Measurements from ENCODE around the gene UTF1.

The UTF1 gene

GRCh38 chr10:133230044-133230361 lies at the start of gene UTF1:
Gene UTF1, plus strand, starts transcription at chr10:133230217. Its CDS starts 72 bp downstream, at chr10:133230289.
- no peak for DNase-seq
- TF ChIP-seq POLR2A (IDR thresholded peaks at IDR 0.05; ENCODE audit: low read length) = no peak
- no peak for TF ChIP-seq GATA1 (IDR thresholded peaks at IDR 0.05; ENCODE audit: low read depth, low read length)

GRCh38 chr10:133180965-133181639 lies 48.9 kb upstream of the UTF1 start:
- TF ChIP-seq POLR2A (IDR thresholded peaks at IDR 0.05; ENCODE audit: low read length) = no peak
- TF ChIP-seq GATA1 (IDR thresholded peaks at IDR 0.05; ENCODE audit: low read depth, low read length) = no peak

GRCh38 chr10:133182190-133182589 lies 47.8 kb upstream of the UTF1 start:
- DNase-seq = no peak
- no peak for TF ChIP-seq GATA1 (IDR thresholded peaks at IDR 0.05; ENCODE audit: low read depth, low read length)
- TF ChIP-seq POLR2A (IDR thresholded peaks at IDR 0.05; ENCODE audit: low read length) = no peak

More at GRCh38 chr10:133180965-133181639, 48.9 kb upstream of the UTF1 start:
- DNase-seq = no peak

GRCh38 chr10:133182791-133183645 lies 47.0 kb upstream of the UTF1 start:
- DNase-seq = no peak
- TF ChIP-seq POLR2A (IDR thresholded peaks at IDR 0.05; ENCODE audit: low read length) = no peak
- no peak for TF ChIP-seq GATA1 (IDR thresholded peaks at IDR 0.05; ENCODE audit: low read depth, low read length)

- TF ChIP-seq POLR2A (IDR thresholded peaks at IDR 0.05; ENCODE audit: low read length) = no peak
- no peak for TF ChIP-seq GATA1 (IDR thresholded peaks at IDR 0.05; ENCODE audit: low read depth, low read length)
- no peak for DNase-seq
Measured at GRCh38 chr10:133183646-133184378, 46.2 kb upstream of the UTF1 start.

- DNase-seq = no peak
- TF ChIP-seq GATA1 (IDR thresholded peaks at IDR 0.05; ENCODE audit: low read depth, low read length) (no peak), POLR2A (IDR thresholded peaks at IDR 0.05; ENCODE audit: low read length) (no peak)
Measured at GRCh38 chr10:133184591-133185244, 45.3 kb upstream of the UTF1 start.

GRCh38 chr10:133185421-133185820 lies 44.6 kb upstream of the UTF1 start:
- TF ChIP-seq POLR2A (IDR thresholded peaks at IDR 0.05; ENCODE audit: low read length) (no peak), GATA1 (IDR thresholded peaks at IDR 0.05; ENCODE audit: low read depth, low read length) (no peak)
- no peak for DNase-seq

- TF ChIP-seq POLR2A (IDR thresholded peaks at IDR 0.05; ENCODE audit: low read length) (no peak), GATA1 (IDR thresholded peaks at IDR 0.05; ENCODE audit: low read depth, low read length) (no peak)
- DNase-seq = no peak
Measured at GRCh38 chr10:133185916-133186315, 44.1 kb upstream of the UTF1 start.

GRCh38 chr10:133186416-133187090 lies 43.5 kb upstream of the UTF1 start:
- TF ChIP-seq GATA1 (IDR thresholded peaks at IDR 0.05; ENCODE audit: low read depth, low read length) = no peak
- no peak for TF ChIP-seq POLR2A (IDR thresholded peaks at IDR 0.05; ENCODE audit: low read length)
- no peak for DNase-seq

GRCh38 chr10:133187091-133187905 lies 42.7 kb upstream of the UTF1 start:
- TF ChIP-seq POLR2A (IDR thresholded peaks at IDR 0.05; ENCODE audit: low read length) = no peak
- no peak for TF ChIP-seq GATA1 (IDR thresholded peaks at IDR 0.05; ENCODE audit: low read depth, low read length)
- DNase-seq = no peak

GRCh38 chr10:133187906-133188681 lies 41.9 kb upstream of the UTF1 start:
- no peak for DNase-seq
- TF ChIP-seq GATA1 (IDR thresholded peaks at IDR 0.05; ENCODE audit: low read depth, low read length) (no peak), POLR2A (IDR thresholded peaks at IDR 0.05; ENCODE audit: low read length) (no peak)

- DNase-seq = no peak
- no peak for TF ChIP-seq GATA1 (IDR thresholded peaks at IDR 0.05; ENCODE audit: low read depth, low read length)
- TF ChIP-seq POLR2A (IDR thresholded peaks at IDR 0.05; ENCODE audit: low read length) = no peak
Measured at GRCh38 chr10:133189256-133189655, 40.8 kb upstream of the UTF1 start.

Measured in erythroblast (primary cell).